HG03060 (cell line): ENCODE results near the gene BDP1.
"Not testable (repeated sequence)": the region's sequence is repeated elsewhere in the genome, so short reads cannot be mapped to it uniquely, and the experiment has no call there.

Experiments
- ATAC-seq: cut with Tn5 transposase; IDR thresholded peaks from one replicate; pipeline ENCODE4 v1.9.1; 2021; ENCODE audit warnings: low read depth, moderate number of reproducible peaks; ENCODE audit not compliant: unreplicated experiment

Gene BDP1

GRCh38 chr5:71601222-71602026, 146.0 kb downstream of the BDP1 start:
- ATAC-seq: peak; percentile 81

DNA sequence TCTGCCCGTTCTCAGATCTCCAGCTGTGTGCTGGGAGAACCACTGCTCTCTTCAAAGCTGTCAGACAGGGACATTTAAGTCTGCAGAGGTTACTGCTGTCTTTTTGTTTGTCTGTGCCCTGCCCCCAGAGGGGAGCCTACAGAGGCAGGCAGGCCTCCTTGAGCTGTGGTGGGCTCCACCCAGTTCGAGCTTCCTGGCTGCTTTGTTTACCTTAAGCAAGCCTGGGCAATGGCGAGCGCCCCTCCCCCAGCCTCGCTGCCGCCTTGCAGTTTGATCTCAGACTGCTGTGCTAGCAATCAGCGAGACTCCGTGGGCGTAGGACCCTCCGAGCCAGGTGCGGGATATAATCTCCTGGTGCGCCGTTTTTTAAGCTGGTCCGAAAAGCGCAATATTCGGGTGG, 154.5 kb downstream of the BDP1 start:
- ATAC-seq: not testable (repeated sequence)

GRCh38 chr5:71615809-71616208, 160.4 kb downstream of the BDP1 start:
- no peak for ATAC-seq
